ENCODE data around the gene DIAPH1.

The DIAPH1 gene

DNA sequence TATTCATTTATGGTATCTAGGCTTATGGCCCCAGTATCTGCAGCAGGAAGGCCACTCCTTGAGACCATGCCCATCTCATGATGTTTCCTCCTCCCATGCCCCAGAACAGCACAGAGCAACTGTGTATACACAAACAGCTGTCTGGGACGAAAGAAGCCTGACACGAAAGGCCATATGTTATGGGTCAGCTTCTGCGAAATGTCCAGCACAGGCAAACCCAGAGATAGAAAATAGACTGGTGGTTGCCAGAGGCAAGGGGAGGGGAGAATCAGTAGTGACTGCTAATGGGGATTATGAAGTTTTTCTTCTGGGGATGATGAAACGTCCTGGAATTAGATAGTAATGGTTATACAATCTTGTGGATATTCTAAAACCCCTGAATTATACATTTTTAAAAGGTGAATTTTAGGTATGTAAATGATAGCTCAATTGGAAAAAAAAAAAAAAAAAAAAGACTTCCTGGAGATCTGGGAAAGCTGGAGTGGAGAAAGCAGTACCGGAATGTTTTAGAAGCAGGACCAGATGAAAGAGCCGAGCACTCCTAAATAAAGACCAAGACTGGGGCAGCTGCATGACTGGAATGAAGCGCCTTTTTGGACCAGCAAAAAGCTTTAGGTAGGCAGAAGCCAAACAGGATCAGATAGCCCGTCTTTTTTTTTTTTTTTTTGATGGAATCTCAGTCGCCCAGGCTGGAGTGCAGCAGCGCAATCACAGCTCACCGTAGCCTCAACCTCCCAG is 100.8 kb downstream of the DIAPH1 start:
- H3K36me3 ChIP-seq = peaks cover 23 to 88% (median 81%) of the 10 kb centered on the region in 11 experiments; a peak in 21 of 22 replicates
- H3K9ac ChIP-seq = peak overlapping the region in 7 of 11 experiments; percentile 1 to 98 (median 33); a peak in 7 of 22 replicates
- no peaks in the 10 kb centered on the region for H3K9me3 ChIP-seq (replicated peaks in 1 of 11)
- no peaks in the 10 kb centered on the region for H3K27me3 ChIP-seq
- peak overlapping the region in 9 of 11 experiments; percentile 86 to 98 (median 95); a peak in 18 of 22 replicates for H3K4me2 ChIP-seq
- H3K4me1 ChIP-seq = peaks cover 92 to 100% (median 99%) of the 10 kb centered on the region in 10 experiments
- H4K20me1 ChIP-seq = no peaks in the 10 kb centered on the region
- TF ChIP-seq Cebpa-rat (IDR thresholded peaks at IDR 0.05) = no peak
- H3K27ac ChIP-seq = peak overlapping the region in 10 of 11 experiments; percentile 89 to 100 (median 100); a peak in 20 of 22 replicates
- H3K4me3 ChIP-seq = peak overlapping the region in 1 of 10 experiments; percentile 2; a peak in 2 of 20 replicates

GRCh38 chr5:141517312-141517711 is 101.5 kb downstream of the DIAPH1 start:
- H3K27me3 ChIP-seq = no peaks in the 10 kb centered on the region
- no peaks in the 10 kb centered on the region for H3K9me3 ChIP-seq (replicated peaks in 1 of 11)
- H4K20me1 ChIP-seq = no peaks in the 10 kb centered on the region
- no peak for TF ChIP-seq Cebpa-rat (IDR thresholded peaks at IDR 0.05)
- peak overlapping the region in 1 of 10 experiments; percentile 2; a peak in 2 of 20 replicates for H3K4me3 ChIP-seq
- H3K27ac ChIP-seq = peak overlapping the region in 10 of 11 experiments; percentile 85 to 100 (median 100); a peak in 20 of 22 replicates
- peaks cover 91 to 100% (median 99%) of the 10 kb centered on the region in 10 experiments for H3K4me1 ChIP-seq
- peaks cover 18 to 83% (median 74%) of the 10 kb centered on the region in 11 experiments; a peak in 21 of 22 replicates for H3K36me3 ChIP-seq
- peak overlapping the region in 9 of 11 experiments; percentile 33 to 99 (median 95); a peak in 12 of 22 replicates for H3K9ac ChIP-seq
- H3K4me2 ChIP-seq = peak overlapping the region; percentile 86 to 98 (median 95); a peak in 21 of 22 replicates

GRCh38 chr5:141516672-141517025 is 102.2 kb downstream of the DIAPH1 start:
- TF ChIP-seq Cebpa-rat (IDR thresholded peaks at IDR 0.05) = no peak
- Histone ChIP-seq H4K20me1 (no peaks in the 10 kb centered on the region), H3K4me3 (peak overlapping the region in 4 of 10 experiments; percentile 20 to 69 (median 58); a peak in 6 of 20 replicates), H3K36me3 (peaks cover 18 to 83% (median 74%) of the 10 kb centered on the region in 11 experiments), H3K4me2 (peak overlapping the region; percentile 86 to 98 (median 95)), H3K27me3 (no peaks in the 10 kb centered on the region), H3K4me1 (peaks cover 91 to 100% (median 99%) of the 10 kb centered on the region in 10 experiments), H3K27ac (peak overlapping the region; percentile 58 to 100 (median 99); a peak in 20 of 22 replicates), H3K9ac (peak overlapping the region; percentile 53 to 99 (median 95)), H3K9me3 (replicated peaks in 1 of 11) (no peaks in the 10 kb centered on the region)

- H3K4me1 ChIP-seq = peaks cover 92 to 100% (median 99%) of the 10 kb centered on the region in 10 experiments
- H3K4me3 ChIP-seq = peak overlapping the region in 6 of 10 experiments; percentile 20 to 69 (median 45); a peak in 8 of 20 replicates
- H3K36me3 ChIP-seq = peaks cover 18 to 83% (median 77%) of the 10 kb centered on the region in 11 experiments
- peak overlapping the region; percentile 53 to 99 (median 95) for H3K9ac ChIP-seq
- no peaks in the 10 kb centered on the region for H4K20me1 ChIP-seq
- H3K4me2 ChIP-seq = peak overlapping the region; percentile 86 to 98 (median 95)
- no peak for TF ChIP-seq Cebpa-rat (IDR thresholded peaks at IDR 0.05)
- no peaks in the 10 kb centered on the region for H3K27me3 ChIP-seq
- peak overlapping the region; percentile 58 to 100 (median 99); a peak in 21 of 22 replicates for H3K27ac ChIP-seq
- no peaks in the 10 kb centered on the region for H3K9me3 ChIP-seq (replicated peaks in 1 of 11)
Observed at GRCh38 chr5:141515946-141516671, 102.7 kb downstream of the DIAPH1 start.

DNA sequence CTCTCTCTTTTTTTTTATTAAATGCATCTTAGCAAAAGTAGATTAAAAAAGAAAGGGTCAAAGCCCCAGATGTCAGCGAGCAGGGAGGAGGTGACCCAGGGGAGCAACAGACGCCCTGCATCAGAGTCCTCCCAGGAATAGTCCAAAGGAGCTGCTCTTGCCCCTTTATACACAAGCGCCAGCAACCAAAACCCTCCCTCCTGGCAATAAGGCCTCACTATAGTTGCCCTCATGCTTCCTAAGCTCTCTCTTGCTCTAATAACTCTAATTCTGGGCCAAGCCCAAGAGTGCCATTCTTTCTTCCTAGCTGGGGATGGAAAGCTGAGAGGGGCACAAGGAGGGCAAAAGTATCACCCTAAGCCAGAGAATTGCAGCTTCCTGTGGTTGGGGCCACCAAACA is 103.7 kb downstream of the DIAPH1 start:
- no peaks in the 10 kb centered on the region for H3K27me3 ChIP-seq
- peak overlapping the region; percentile 58 to 100 (median 99); a peak in 21 of 22 replicates for H3K27ac ChIP-seq
- peaks cover 18 to 83% (median 76%) of the 10 kb centered on the region in 11 experiments for H3K36me3 ChIP-seq
- H3K4me1 ChIP-seq = peaks cover 92 to 100% (median 99%) of the 10 kb centered on the region in 10 experiments
- H4K20me1 ChIP-seq = no peaks in the 10 kb centered on the region
- peak overlapping the region in 8 of 10 experiments; percentile 0 to 69 (median 56); a peak in 9 of 20 replicates for H3K4me3 ChIP-seq
- H3K4me2 ChIP-seq = peak overlapping the region; percentile 86 to 98 (median 95)
- no peaks in the 10 kb centered on the region for H3K9me3 ChIP-seq (replicated peaks in 1 of 11)
- H3K9ac ChIP-seq = peak overlapping the region; percentile 40 to 99 (median 95); a peak in 21 of 22 replicates
- TF ChIP-seq Cebpa-rat (IDR thresholded peaks at IDR 0.05) = no peak

DNA sequence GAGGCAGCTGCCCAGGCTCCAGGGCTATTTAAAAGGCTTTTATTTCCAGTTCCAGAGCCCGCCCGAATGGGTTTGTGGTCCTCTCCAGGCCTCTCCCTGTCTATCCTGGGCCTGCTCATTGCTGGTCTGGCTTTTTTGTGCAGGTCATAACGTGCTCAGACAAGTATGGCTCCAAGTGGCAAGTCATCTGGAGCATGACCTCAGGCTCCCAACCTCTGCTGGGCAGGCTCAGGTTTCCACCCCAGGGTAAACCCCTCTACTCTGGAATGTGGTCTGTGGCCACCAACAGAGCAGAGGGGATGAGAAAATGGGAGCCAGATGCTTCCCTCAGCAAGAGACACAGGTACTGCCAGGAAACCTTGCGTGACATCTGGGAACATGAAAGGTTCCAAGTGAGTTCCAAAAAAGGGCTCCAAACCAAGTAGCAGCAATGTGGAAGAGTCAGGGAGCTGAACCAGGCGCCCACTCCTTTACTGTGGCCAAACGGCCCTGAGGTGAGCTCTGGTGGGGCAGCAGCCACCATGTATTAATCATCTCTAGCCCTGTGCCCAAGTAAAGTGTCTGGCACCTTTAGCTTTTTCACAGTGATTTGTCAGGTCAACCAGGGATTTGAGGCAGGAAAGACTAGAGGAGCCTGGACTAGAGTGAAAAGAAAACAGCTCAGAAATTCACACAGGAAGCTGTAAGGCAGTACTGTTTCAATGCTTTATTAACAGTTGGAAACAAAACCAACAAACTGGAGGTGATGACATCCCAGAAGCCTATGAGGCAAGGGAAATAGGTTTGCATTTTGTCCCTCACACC is 104.3 kb downstream of the DIAPH1 start:
- H3K4me3 ChIP-seq = peak overlapping the region; percentile 55 to 69 (median 58); a peak in 17 of 20 replicates
- H3K4me2 ChIP-seq = peak overlapping the region; percentile 86 to 98 (median 95)
- peaks cover 92 to 100% (median 99%) of the 10 kb centered on the region in 10 experiments for H3K4me1 ChIP-seq
- peaks cover 18 to 83% (median 72%) of the 10 kb centered on the region in 11 experiments for H3K36me3 ChIP-seq
- H3K9ac ChIP-seq = peak overlapping the region; percentile 40 to 99 (median 95); a peak in 21 of 22 replicates
- peak overlapping the region; percentile 58 to 100 (median 99) for H3K27ac ChIP-seq
- H3K27me3 ChIP-seq = no peaks in the 10 kb centered on the region
- no peak for TF ChIP-seq Cebpa-rat (IDR thresholded peaks at IDR 0.05)
- H4K20me1 ChIP-seq = no peaks in the 10 kb centered on the region
- H3K9me3 ChIP-seq (replicated peaks in 1 of 11) = no peaks in the 10 kb centered on the region

GRCh38 chr5:141513627-141514329 is 105.0 kb downstream of the DIAPH1 start:
- peak overlapping the region; percentile 79 to 99 (median 95) for H3K9ac ChIP-seq
- H3K4me2 ChIP-seq = peak overlapping the region; percentile 86 to 98 (median 95)
- TF ChIP-seq Cebpa-rat (IDR thresholded peaks at IDR 0.05) = no peak
- H3K9me3 ChIP-seq (replicated peaks in 1 of 11) = no peaks in the 10 kb centered on the region
- H3K27ac ChIP-seq = peak overlapping the region; percentile 71 to 100 (median 99)
- H3K4me3 ChIP-seq = peak overlapping the region; percentile 55 to 69 (median 58)
- H3K27me3 ChIP-seq = no peaks in the 10 kb centered on the region
- H4K20me1 ChIP-seq = no peaks in the 10 kb centered on the region
- H3K4me1 ChIP-seq = peaks cover 92 to 98% (median 96%) of the 10 kb centered on the region in 10 experiments
- peaks cover 12 to 75% (median 64%) of the 10 kb centered on the region in 11 experiments for H3K36me3 ChIP-seq
